ENCODE data around the gene KLHL30.

Gene KLHL30, protein sequence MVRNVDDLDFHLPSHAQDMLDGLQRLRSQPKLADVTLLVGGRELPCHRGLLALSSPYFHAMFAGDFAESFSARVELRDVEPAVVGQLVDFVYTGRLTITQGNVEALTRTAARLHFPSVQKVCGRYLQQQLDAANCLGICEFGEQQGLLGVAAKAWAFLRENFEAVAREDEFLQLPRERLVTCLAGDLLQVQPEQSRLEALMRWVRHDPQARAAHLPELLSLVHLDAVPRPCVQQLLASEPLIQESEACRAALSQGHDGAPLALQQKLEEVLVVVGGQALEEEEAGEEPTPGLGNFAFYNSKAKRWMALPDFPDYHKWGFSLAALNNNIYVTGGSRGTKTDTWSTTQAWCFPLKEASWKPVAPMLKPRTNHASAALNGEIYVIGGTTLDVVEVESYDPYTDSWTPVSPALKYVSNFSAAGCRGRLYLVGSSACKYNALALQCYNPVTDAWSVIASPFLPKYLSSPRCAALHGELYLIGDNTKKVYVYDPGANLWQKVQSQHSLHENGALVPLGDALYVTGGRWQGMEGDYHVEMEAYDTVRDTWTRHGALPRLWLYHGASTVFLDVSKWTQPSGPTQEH

GRCh38 chr2:238138331-238139195 lies at the start of gene KLHL30:
TSS of gene KLHL30 (plus strand) at chr2:238138668. CDS start at chr2:238140755, 2,087 bp downstream.
- DNase-seq: no peak

DNA sequence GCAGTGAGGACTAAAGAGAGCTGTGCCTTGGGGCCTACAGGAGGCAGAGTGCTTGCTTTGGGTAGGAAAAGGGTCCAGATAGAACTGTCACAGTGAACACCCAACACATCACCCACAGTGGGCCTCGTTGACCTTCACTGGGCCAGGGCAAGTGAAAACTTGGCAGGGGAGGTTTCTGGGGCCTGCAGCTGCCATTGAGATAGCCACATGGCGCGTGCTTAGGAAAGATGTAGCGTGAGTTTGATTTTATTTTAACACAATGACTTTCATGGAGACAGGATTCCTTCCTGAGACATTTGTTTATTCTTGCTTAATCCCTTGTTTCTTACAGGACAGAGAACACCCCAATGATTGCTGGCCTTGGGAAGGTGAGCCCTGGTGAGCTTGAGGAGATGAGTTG lies 47.6 kb upstream of the KLHL30 start:
- DNase-seq: no peak

DNA sequence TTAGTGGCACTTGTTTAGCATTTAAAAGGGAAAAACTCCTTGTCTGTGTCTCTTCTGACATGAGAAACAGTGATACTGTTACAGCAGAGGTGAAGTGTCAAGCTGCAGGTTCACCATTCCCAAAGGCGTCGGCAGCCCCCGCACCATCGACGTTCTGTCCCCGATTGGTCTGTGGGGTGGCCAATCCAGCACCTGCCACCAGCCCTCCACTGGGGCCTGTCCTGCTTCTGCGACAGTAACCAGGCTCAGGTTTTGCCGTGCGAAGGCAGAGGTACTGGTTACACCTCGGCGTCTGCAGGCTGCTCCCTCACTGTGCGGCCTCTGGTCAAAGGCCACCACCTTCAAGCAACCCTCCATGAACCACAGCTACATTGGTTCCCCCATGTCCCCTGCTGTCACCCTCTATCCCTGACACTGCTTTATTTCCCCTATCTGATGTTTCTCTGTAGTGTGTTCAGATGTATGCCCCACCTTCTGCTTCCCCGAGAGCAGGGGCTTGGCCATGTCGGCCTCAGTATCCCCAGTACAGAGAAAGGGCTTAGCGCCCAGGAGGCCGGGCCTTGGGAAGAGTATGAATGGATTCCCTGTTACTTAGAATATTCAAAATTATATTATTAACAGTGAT lies 46.9 kb upstream of the KLHL30 start:
- no peak for DNase-seq

GRCh38 chr2:238092486-238093035 lies 45.9 kb upstream of the KLHL30 start:
- no peak for DNase-seq

DNA sequence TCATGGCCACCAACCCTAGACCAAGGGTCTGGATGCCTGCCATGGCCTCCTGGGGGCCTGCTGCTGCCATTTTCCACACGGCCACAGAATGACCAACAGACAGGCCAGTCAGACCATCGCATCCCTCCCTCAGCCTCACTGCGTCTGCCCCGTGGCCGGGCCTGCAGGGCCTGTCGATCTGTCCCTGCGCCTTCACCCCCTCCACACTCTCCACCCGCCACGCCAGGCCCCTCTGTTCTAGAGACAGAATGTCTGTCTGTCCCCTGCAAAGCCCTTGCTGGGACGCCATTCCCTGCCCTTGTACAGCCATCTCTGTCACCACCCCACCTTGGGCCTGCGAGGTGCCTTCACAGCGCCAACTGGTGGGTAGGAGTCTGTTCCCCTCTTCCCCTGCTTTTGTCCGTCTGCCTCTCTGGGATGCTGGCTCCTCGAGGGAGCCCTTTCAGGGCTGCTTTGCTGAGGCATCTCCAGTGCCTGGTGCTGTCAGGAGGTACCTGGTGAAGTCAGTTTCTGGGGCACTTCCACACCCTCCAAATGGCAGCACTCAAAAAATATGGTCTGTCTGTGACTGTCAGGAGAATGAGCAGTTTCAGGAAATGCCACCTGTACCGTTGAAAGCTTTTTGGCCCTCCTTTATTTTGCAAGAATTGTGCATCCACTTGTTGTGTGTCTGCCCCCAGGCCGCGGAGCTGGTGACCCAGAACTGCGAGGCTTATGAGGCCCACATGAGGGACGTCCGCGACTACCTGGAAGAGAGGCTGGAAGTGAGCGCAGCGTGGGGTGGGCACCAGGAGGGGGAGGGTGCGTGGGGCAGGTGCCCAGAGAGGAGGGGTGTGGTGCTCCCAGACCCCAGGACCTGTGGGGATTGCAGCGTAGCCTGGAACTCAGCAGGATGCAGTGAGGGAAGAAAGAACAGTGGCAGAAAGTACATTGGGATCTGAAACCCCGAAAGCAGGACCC lies 45.0 kb upstream of the KLHL30 start:
- DNase-seq: no peak

DNA sequence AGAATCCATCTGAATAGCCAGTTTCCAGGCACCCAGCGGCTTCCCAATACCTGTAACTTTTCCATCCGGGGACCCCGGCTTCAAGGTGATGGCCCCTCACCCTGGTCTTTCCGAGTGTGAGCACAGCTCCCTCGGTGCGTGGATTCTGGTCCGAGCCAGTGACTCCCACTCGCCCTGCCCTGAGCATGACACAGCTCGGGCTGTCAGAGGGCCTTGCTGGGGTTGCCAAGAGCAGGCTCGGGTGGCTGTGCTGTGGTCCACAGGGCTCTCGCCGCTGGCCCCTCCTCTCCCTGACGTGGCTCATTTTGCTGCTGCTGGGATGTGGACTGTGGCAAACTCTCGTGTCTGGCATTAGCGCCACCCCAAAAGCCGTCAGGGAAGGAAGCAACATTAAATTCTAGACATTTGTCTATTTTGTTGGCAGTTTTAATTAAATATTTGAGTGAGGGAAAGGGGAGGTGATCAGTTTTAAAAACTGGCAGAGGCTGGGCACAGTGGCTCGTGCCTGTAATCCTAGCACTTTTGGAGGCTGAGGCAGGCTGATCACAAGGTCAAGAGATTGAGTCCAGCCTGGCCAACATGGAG lies 43.9 kb upstream of the KLHL30 start:
- DNase-seq: no peak

- DNase-seq: no peak
Measured at GRCh38 chr2:238095143-238095542, 43.3 kb upstream of the KLHL30 start.

DNA sequence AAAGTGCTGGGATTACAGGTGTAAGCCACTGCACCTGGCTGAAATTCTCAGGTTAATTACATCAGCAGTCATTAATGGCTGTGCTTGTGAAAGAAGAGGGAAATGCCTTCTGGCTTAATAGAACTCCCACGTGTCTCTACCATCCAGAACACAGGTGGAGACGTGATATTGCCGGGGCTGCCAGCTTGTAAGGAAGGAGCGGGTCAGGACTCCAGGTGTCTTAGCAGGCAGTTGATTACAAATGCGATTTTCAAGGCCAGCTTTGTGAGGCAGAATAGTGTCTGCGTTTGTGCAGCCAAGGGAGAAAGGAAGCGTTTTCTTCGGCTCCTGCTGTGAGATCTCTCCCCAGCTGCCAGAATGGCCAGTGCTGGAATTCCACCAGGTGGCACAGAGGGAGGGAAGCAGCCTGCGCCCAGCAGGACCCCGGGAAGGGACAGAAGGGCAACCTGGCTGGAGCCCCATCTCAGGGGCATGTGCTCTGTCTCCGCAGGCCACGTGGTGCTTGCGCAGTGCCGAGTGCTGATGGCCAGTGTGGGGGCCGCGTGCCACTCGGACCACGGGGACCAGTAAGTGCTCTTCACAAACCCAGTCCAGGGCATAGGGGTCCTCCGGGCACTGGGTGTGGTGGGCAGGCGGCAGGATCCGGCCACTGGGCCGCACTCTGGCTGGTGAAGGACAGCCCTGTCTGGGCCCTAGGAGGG lies 42.0 kb upstream of the KLHL30 start:
- peak; percentile 85 for DNase-seq

- DNase-seq: no peak
Measured at GRCh38 chr2:238097201-238097987, 41.1 kb upstream of the KLHL30 start.

- DNase-seq: peak; percentile 25
Measured at GRCh38 chr2:238097988-238098871, 40.2 kb upstream of the KLHL30 start.

DNA sequence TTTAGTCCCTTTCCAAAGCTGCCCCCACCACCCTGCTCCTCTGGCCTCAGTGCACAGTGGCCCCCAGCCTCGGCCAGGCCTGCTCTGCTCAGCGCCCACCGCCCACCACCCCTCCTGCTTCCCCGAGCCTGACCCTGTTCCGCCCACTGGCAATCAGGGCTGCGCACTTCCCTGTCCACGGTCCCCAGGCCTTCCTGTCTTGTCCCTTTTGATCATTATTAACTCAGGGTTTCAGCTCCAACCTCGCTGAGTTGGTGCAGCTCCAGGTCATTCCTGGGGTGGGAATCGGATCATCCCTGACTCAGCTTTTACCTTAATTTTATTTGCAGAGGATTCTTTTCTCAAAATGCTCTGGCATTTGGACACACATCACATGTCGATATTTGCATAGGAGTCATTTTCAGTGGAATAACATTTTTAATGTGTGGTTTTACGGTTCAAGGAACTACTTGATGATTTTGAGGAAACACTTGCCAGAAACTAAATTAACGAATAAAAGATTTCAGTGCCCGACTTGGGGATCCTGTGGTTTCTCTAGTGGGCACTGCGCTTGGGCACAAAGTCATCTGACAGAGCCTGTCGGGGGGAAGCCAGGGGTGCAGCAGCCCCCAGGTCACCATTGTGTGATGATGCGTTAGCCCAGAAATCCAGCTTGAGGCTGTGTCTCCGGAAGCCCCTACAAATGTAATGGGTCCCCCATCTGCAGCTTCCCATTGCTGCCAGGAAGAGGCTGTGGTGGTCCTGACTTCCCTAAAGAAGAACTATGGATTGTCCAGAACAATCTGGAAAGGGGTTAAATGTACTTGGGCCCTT lies 39.4 kb upstream of the KLHL30 start:
- no peak for DNase-seq

DNA sequence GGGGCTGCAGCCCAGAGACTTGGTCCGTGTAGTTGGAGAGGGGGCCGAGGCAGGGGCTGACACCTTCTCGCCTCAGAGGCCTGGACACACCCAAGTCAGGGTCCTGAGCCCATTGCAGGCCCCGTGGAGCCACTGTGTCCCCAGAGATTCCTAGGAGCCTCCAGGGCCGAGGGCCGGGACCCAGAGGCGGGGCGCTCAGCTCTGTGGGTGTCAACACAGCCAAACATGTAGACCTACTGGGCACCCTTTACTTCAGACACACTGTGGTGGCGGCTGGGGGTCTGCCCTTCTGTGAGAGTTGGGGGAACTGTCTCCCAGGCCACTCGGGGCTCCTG lies 38.8 kb upstream of the KLHL30 start:
- no peak for DNase-seq

DNA sequence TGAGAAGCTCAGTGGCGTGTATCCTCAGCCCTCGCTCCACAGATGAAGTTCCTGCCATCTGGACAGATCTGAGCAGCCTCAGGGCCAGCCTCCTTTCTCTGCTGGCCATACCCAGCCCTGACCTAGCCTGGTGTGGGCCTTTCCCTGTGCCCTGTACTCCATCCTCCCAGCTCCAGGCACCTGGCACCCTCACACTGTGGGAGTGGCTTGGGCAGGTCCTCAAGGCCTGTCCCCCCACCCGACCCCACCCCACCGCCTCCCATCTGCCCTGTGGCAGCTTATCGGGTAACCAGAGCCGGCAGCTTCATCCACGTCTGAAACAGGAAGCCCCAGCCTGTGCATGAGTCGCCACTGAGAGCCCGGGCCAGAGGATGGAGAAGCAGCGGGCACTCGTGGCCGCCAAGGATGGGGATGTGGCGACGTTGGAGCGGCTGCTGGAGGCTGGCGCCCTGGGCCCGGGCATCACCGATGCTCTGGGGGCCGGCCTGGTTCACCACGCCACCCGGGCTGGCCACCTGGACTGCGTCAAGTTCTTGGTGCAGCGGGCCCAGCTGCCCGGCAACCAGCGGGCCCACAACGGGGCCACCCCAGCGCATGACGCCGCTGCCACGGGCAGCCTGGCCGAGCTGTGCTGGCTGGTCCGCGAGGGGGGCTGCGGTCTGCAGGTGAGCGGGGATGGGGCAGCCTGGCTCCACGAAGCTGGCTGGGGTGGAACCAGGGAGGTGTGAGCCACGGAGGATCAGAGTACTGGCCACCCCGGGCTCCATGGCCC lies 38.2 kb upstream of the KLHL30 start, which contains the start of gene ESPNL:
TSS of gene ESPNL (plus strand) at position 292 of the 772 bp plus-strand sequence. CDS start at position 372, 80 bp downstream.
- peak; percentile 61 for DNase-seq

DNA sequence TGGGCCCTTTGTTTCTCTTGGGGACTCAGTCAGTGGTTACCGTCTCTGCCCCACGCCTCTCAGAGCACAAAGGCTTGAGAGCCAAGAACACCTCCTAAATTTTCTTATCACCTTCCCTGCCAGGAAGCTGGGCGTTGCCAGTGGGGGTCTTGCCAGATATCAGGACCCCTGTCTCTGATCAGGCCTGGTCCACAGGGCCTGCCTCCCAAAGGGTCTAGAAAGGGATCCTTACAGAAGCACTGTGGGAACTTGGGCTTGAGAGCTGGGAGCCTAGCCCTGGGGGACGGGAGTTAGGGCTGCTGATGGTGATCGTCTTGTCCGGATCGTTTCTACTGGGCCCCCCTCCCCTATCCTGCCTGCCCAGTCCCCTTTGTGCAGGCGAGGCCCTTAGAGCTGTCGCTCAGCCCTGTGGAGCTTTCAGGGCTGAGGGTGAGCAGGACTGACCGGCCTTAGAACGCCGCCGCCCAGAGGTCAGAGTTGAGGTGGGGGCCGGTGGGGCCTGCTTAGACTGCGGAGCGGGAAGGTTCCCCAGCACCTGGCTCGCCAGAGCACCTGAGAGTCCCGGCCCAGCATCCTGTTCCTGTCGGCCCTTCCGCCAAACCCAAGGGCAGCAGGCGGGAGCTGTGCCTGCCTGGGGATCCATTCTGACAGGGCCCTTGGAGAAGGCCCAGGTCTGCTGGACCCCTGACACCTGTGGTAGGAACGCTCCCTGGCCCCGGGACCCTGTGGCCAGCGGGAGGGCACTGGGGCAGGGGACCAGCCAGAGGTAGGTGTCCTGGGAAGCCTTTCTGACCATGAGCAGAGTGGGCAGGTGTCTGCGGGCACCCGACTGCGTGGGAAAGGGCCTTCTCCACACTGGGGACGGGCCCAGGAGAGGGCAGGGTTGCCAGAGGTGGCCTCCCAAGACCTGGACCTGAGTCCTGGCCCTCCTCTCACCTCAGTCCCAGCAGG lies 37.4 kb upstream of the KLHL30 start:
- DNase-seq: no peak

All from NCI-H2171 treated with DMSO at 0.1 percent for 48 hours (cell line).